GM23248 (cell line): ENCODE data around the gene HOMER1.

ENCODE experiments used
- EZH2 ChIP-seq: fragments of 200-600 bp; sonication (generic); IDR thresholded peaks from 2 replicates; pipeline ENCODE4 v1.6.1; 2018; ENCODE audit warnings: antibody characterized with exemption, mild to moderate bottlenecking; ENCODE audit not compliant: insufficient read depth, poor library complexity, severe bottlenecking
- EZH2phosphoT487 ChIP-seq: fragments of 200-600 bp; sonication (generic); IDR thresholded peaks from 2 replicates; pipeline ENCODE4 v1.6.1; 2018; ENCODE audit warnings: antibody characterized with exemption, moderate library complexity, mild to moderate bottlenecking, low read depth; ENCODE audit not compliant: insufficient read depth

DNA sequence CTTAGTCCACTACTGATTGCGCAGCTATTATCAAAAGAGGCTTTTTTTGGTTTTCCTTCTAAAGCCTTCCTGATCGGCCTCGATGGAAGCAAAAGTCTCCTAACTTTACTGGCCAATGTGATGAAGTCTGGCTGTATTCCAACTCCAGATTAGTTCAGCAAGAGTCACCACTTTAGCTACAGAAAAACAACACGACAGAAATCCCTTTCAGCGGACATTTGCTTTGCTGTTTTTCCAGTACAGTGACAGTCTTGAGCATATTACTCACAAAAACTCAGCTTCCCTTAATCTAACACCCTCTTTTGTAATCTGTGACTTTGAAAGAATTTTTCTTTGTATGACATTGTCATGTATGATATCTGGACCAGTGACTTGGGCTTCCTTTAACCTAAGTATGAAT is 95.7 kb downstream of the HOMER1 start:
- TF ChIP-seq EZH2 (no peak), EZH2phosphoT487 (no peak)
